Vagina (tissue), 2 donors: ENCODE data around the gene ADGRD2. TPM values are rescaled to one million over a fixed set of nuclear protein-coding genes. Genes with fewer than 3 reads are reported as not detected.
A peak's percentile ranks its signal among the peaks of the same experiment; 100 is the strongest.

Experiments
- DNase-seq, 2 donors: peaks; one replicate each; pipeline ENCODE4 v3.0.0-alpha.2; 2017; ENCODE audit errors: extremely low spot score in 2 of 2
- H3K27ac ChIP-seq: fragments of 200-600 bp; sonication (generic); one replicate; pipeline ENCODE4 v1.5.1; 2019
- H3K27me3 ChIP-seq: fragments of 200-600 bp; sonication (generic); one replicate; pipeline ENCODE4 v1.5.1; 2019
- H3K36me3 ChIP-seq, 2 donors: fragments of 200-600 bp; sonication (generic); one replicate each; pipeline ENCODE4 v1.5.1; 2017 to 2019
- H3K4me1 ChIP-seq: fragments of 200-600 bp; sonication (generic); one replicate; pipeline ENCODE4 v1.5.1; 2019
- H3K4me3 ChIP-seq, 2 donors: fragments of 200-600 bp; sonication (generic); 1 replicate in 1 of 2; 2 replicates in 1 of 2; pipeline ENCODE4 v1.5.1; 2016 to 2019
- H3K9me3 ChIP-seq: fragments of 200-600 bp; sonication (generic); one replicate; pipeline ENCODE4 v1.5.1; 2019
- POLR2A ChIP-seq, 2 donors: fragments of 450-650 bp; IDR thresholded peaks; one replicate each; pipeline ENCODE4 v1.6.1; 2017; ENCODE audit warnings: antibody characterized with exemption in 2 of 2, mild to moderate bottlenecking in 2 of 2, moderate library complexity in 2 of 2
- POLR2AphosphoS5 ChIP-seq, 2 donors: sonication (generic); formaldehyde crosslinking; IDR thresholded peaks; one replicate each; pipeline ENCODE4 v1.9.0; 2017; ENCODE audit warnings: antibody characterized with exemption in 2 of 2, mild to moderate bottlenecking in 2 of 2, low read depth in 1 of 2; ENCODE audit not compliant: insufficient read depth in 1 of 2
- intact Hi-C: fragments of 100-400 bp; cut with DNase I; formaldehyde crosslinking; loops from one replicate; pipeline ENCODE4 v1.15.1; 2023
- total RNA-seq: library from RNA; depleted of rRNA; stranded (reverse); fragments of >200 nt; gene quantifications from one replicate; pipeline ENCODE4 v1.2.3, GENCODE V29; 2016
- TF ChIP-seq, protein P1 (sequence below), 3 experiments: fragments of 450-650 bp in 2 of 3; fragments of 200-600 bp in 1 of 3; sonication (generic) in 1 of 3; IDR thresholded peaks; one replicate each; pipeline ENCODE4 v1.5.1; 2017 to 2019; ENCODE audit warnings: antibody characterized with exemption in 3 of 3, mild to moderate bottlenecking in 2 of 3, moderate library complexity in 2 of 3

The ADGRD2 gene
- total RNA-seq, 1 donor from 2014 or later = 4.2 TPM

DNA sequence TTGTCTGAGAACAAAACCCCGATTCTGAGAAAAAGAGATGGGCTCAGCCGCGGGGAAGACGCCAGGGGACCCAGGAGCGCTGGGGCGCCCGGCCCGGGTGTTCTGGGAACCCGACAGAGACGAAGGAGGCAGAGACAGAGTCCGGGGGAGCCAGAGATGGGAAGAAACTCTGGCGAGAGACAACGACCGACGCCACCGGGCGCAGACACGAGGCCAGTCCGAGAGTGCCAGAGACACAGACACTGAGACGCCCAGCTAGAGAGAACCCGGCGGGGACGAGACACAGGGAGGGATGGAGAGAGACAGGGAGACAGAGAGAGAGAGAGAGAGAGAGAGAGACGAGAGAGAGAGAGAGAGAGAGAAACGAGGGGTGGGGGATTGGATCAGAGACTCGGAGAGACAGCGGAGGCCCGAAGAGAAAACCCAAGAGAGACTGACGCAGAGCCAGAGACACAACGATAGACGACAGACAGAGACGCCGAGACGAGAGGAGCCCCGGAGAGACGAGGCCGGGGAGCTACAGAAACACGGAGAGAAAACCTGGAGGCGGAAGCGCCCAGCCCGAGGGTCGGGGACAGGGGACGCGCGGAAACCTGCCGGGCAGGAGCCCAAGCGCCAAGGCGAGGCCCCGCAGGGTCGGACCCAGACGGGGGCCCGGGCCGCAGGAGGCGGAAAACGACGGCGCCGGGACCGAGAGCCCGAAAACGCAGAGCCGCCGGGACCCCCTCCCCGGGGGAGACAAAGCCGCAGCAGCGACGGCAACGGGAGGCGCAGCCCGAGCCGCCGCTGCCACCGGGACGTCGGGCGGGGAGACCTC is 53.7 kb downstream of the ADGRD2 start:
- peaks cover 14% of the 10 kb centered on the region for H3K4me1 ChIP-seq
- DNase-seq = no peak
- intact Hi-C loops = no loop called here
- TF ChIP-seq POLR2A (IDR thresholded peaks at IDR 0.05) = no peak
- TF ChIP-seq, protein P1, sequence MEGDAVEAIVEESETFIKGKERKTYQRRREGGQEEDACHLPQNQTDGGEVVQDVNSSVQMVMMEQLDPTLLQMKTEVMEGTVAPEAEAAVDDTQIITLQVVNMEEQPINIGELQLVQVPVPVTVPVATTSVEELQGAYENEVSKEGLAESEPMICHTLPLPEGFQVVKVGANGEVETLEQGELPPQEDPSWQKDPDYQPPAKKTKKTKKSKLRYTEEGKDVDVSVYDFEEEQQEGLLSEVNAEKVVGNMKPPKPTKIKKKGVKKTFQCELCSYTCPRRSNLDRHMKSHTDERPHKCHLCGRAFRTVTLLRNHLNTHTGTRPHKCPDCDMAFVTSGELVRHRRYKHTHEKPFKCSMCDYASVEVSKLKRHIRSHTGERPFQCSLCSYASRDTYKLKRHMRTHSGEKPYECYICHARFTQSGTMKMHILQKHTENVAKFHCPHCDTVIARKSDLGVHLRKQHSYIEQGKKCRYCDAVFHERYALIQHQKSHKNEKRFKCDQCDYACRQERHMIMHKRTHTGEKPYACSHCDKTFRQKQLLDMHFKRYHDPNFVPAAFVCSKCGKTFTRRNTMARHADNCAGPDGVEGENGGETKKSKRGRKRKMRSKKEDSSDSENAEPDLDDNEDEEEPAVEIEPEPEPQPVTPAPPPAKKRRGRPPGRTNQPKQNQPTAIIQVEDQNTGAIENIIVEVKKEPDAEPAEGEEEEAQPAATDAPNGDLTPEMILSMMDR (IDR thresholded peaks at IDR 0.05) = no peak
- no peak for TF ChIP-seq POLR2AphosphoS5 (IDR thresholded peaks at IDR 0.05; ENCODE audit: insufficient read depth in 1 of 2, low read depth in 1 of 2)
- peaks cover 16% of the 10 kb centered on the region for H3K27me3 ChIP-seq
- H3K36me3 ChIP-seq = no peaks in the 10 kb centered on the region
- peak overlapping the region in 1 of 2 donors; percentile 8 for H3K4me3 ChIP-seq
- H3K9me3 ChIP-seq = no peaks in the 10 kb centered on the region
- no peak overlapping the region for H3K27ac ChIP-seq

DNA sequence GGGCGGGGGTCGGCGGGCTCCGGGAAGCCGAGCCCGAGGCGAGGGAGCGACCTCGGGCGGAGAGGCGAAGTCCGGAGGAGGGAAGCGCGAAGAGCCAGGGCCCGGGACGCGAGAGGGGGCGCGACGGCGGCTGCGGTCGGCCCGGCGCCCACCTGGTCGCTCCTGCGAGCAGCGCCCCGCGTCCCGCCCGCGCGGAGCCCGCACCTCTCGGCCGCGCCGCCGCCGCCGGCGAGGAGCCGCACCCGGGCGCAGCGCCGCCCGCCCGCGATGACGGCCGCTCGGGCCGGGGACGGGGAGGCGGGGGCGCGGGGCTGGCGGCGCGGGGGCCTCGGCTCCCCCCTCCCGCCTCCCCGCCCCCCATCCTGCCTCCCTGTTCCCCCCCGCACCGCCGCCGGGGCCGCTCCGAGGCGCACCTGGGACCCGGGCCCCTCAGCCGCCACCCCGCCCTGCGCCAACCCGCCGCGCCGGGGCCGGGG is 54.3 kb downstream of the ADGRD2 start:
- Histone ChIP-seq H3K27ac (no peak overlapping the region), H3K4me1 (peaks cover 14% of the 10 kb centered on the region), H3K9me3 (no peaks in the 10 kb centered on the region), H3K36me3 (no peaks in the 10 kb centered on the region), H3K27me3 (peaks cover 16% of the 10 kb centered on the region), H3K4me3 (peak overlapping the region in 1 of 2 donors; percentile 8)
- intact Hi-C loops = no loop called here
- DNase-seq = no peak
- TF ChIP-seq POLR2AphosphoS5 (IDR thresholded peaks at IDR 0.05; ENCODE audit: insufficient read depth in 1 of 2, low read depth in 1 of 2) = no peak
- TF ChIP-seq, protein P1 (IDR thresholded peaks at IDR 0.05) = no peak
- no peak for TF ChIP-seq POLR2A (IDR thresholded peaks at IDR 0.05)

DNA sequence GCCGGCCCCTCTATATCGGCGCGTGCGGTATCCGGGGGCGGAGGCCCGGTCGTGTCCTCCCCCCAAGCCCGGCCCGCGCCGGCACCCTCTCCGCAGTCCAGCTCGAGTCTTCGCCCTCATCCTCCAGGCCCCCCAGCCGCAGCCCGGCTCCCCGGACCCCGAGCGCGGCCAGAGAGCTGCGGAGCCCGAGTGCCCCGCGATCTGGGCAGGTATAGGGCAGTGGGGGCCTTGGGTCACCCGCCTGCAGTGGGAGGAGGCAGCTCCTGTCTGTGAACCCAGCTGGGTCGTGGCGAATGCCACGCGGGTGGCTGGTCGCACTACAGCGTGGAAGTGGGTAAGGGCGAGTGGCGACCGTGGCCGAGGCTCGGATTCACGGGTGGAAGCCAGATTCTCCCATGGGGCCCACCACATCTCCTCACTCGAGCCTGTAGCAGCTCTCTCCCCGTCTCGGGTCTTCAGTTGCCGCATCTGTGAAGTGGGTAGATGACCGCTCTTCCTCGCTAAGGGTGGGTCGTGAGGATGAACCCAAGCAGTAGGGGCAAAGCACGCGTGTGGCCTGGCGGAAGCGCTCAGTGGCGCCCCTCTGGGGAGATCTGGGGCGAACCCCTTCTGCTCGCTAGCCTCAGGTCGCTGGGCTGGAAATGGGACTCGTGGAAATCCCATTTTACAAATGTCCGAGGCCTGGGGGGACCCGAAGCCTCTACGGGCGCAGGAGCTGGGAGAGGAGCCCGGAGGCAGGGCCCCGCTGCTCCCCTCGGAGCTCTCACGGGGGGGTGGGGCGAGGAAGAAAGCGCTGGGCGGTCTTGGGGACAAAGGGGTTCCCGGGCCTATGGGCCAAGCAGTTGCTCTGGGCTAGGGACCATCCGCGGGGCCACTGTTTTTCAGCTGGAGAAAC is 55.0 kb downstream of the ADGRD2 start:
- no peaks in the 10 kb centered on the region for H3K36me3 ChIP-seq
- no peak overlapping the region for H3K27ac ChIP-seq
- peaks cover 14% of the 10 kb centered on the region for H3K4me1 ChIP-seq
- DNase-seq = no peak
- peaks cover 16% of the 10 kb centered on the region for H3K27me3 ChIP-seq
- TF ChIP-seq, protein P1 (IDR thresholded peaks at IDR 0.05) = no peak
- TF ChIP-seq POLR2AphosphoS5 (IDR thresholded peaks at IDR 0.05; ENCODE audit: insufficient read depth in 1 of 2, low read depth in 1 of 2) (no peak), POLR2A (IDR thresholded peaks at IDR 0.05) (no peak)
- intact Hi-C loops = no loop called here
- no peaks in the 10 kb centered on the region for H3K9me3 ChIP-seq
- H3K4me3 ChIP-seq = no peak overlapping the region

DNA sequence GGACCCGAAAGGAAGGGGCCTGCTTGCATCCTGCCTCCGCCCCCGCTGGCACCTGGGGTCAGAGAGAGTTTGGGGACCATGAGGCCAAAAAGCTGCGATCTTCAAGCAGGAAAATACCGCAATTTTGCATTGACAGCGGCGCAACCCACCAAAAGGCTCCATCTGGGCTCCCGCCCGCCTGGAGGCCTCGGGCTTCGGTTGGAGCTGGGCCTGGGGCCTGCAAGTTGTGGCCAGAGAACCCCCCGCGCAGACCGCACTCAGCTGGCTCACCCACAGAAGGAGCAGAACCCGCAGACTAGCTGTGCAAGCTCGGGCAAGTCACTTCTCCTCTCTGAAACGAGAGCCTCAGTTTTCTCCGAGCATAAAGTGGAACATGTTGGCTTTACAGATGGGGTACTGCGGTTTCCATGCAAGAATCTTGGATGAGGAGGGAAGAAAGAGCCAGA is 55.7 kb downstream of the ADGRD2 start:
- Histone ChIP-seq H3K27ac (no peak overlapping the region), H3K9me3 (no peaks in the 10 kb centered on the region), H3K36me3 (no peaks in the 10 kb centered on the region), H3K4me3 (no peak overlapping the region), H3K4me1 (peaks cover 14% of the 10 kb centered on the region), H3K27me3 (peaks cover 16% of the 10 kb centered on the region)
- DNase-seq = no peak
- intact Hi-C loops = no loop called here
- TF ChIP-seq POLR2AphosphoS5 (IDR thresholded peaks at IDR 0.05; ENCODE audit: insufficient read depth in 1 of 2, low read depth in 1 of 2) = no peak
- no peak for TF ChIP-seq POLR2A (IDR thresholded peaks at IDR 0.05)
- TF ChIP-seq, protein P1 (IDR thresholded peaks at IDR 0.05) = no peak
